GM10248 (cell line): ENCODE data around the gene TMEM14B.
A peak's percentile ranks its signal among the peaks of the same experiment; 100 is the strongest.

Experiments used
- CTCF ChIA-PET: fragments of 300-600 bp; sonication (Branson Sonifier 250); formaldehyde crosslinking; extraction: SDS; loops from one replicate; lab custom pipeline; 2021; ENCODE audit warnings: antibody characterized with exemption; lab: Yijun Ruan, JAX
- POLR2A ChIA-PET: fragments of 350-650 bp; sonication (Branson Sonifier 250); formaldehyde crosslinking; extraction: SDS; loops from one replicate; lab custom pipeline; 2020; ENCODE audit warnings: antibody characterized with exemption; lab: Yijun Ruan, JAX
- DNase-seq: peaks from one replicate; pipeline ENCODE4 v3.0.0; 2012; ENCODE audit errors: extremely low spot score
- CTCF ChIP-seq: IDR thresholded peaks from 2 replicates; pipeline ENCODE4 v1.5.1; 2012; ENCODE audit warnings: mild to moderate bottlenecking, low read depth; ENCODE audit errors: extremely low read depth, missing control alignments, control extremely low read depth

Gene TMEM14B

DNA sequence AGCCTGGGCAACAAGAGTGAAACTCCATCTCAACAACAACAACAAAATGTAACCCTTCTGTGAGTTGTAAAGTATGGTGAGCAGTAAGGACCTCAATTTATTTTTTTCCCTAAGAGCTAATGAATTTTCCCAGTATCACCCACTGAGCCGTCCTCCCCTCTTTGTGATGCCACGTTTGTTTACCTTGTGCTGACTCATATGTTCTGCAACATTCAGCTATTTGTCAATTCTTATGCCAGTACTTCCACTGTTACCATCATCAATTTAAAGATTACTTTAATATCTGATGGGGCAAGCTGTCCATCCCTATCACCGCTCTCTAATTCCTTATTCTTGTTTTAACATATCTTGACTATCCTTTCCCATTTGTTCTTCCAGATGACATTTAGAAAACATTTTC, 53.2 kb downstream of the TMEM14B start:
- DNase-seq = no peak
- ChIA-PET CTCF (interaction anchor here (0.7 to 4.6 kb wide), 18 partner anchors 8 to 321 kb away, joined by 3 to 75 read pairs (median 4); no protein-coding TSS in a partner anchor), POLR2A (no interaction called here)
- TF ChIP-seq CTCF = no peak

GRCh38 chr6:10801224-10801848, 53.7 kb downstream of the TMEM14B start:
- POLR2A ChIA-PET = no interaction called here
- peak; percentile 81 for DNase-seq
- peak; percentile 92 for TF ChIP-seq CTCF
- CTCF ChIA-PET = interaction anchor here (0.7 to 4.6 kb wide), 30 partner anchors 9 to 341 kb away, joined by 3 to 75 read pairs (median 4); no protein-coding TSS in a partner anchor
